ENCODE data around the gene ARHGAP4.

ARHGAP4 gene

GRCh38 chrX:153968255-153968654 lies 42.2 kb upstream of the ARHGAP4 start:
- H3K4me3 ChIP-seq (replicated peaks in 1 of 2; ENCODE audit: low read depth in 2 of 2, low read length in 2 of 2): peak overlapping the region in 1 of 2 donors; percentile 80
- DNase-seq (ENCODE audit: low read depth in 2 of 2): no peak
- TF ChIP-seq CTCF (IDR thresholded peaks at IDR 0.05; ENCODE audit: low read depth, low read length): no peak

GRCh38 chrX:153967536-153968224 lies 41.6 kb upstream of the ARHGAP4 start:
- no peak overlapping the region for H3K4me3 ChIP-seq (replicated peaks in 1 of 2; ENCODE audit: low read depth in 2 of 2, low read length in 2 of 2)
- no peak for DNase-seq (ENCODE audit: low read depth in 2 of 2)
- no peak for TF ChIP-seq CTCF (IDR thresholded peaks at IDR 0.05; ENCODE audit: low read depth, low read length)

GRCh38 chrX:153966841-153967535 lies 40.9 kb upstream of the ARHGAP4 start:
- H3K4me3 ChIP-seq (replicated peaks in 1 of 2; ENCODE audit: low read depth in 2 of 2, low read length in 2 of 2): no peak overlapping the region
- TF ChIP-seq CTCF (IDR thresholded peaks at IDR 0.05; ENCODE audit: low read depth, low read length): no peak
- DNase-seq (ENCODE audit: low read depth in 2 of 2): no peak

GRCh38 chrX:153966283-153966688 lies 40.2 kb upstream of the ARHGAP4 start:
- H3K4me3 ChIP-seq (replicated peaks in 1 of 2; ENCODE audit: low read depth in 2 of 2, low read length in 2 of 2): no peak overlapping the region
- peak in 1 of 2 donors; percentile 15 for DNase-seq (ENCODE audit: low read depth in 2 of 2)

GRCh38 chrX:153965406-153965805 lies 39.3 kb upstream of the ARHGAP4 start:
- TF ChIP-seq CTCF (IDR thresholded peaks at IDR 0.05; ENCODE audit: low read depth, low read length): no peak

More at GRCh38 chrX:153966283-153966688, 40.2 kb upstream of the ARHGAP4 start:
- no peak for TF ChIP-seq CTCF (IDR thresholded peaks at IDR 0.05; ENCODE audit: low read depth, low read length)

GRCh38 chrX:153964105-153964504 lies 38.0 kb upstream of the ARHGAP4 start:
- no peak for DNase-seq (ENCODE audit: low read depth in 2 of 2)
- TF ChIP-seq CTCF (IDR thresholded peaks at IDR 0.05; ENCODE audit: low read depth, low read length): no peak
- H3K4me3 ChIP-seq (replicated peaks in 1 of 2; ENCODE audit: low read depth in 2 of 2, low read length in 2 of 2): no peak overlapping the region

More at GRCh38 chrX:153965406-153965805, 39.3 kb upstream of the ARHGAP4 start:
- no peak for DNase-seq (ENCODE audit: low read depth in 2 of 2)
- H3K4me3 ChIP-seq (replicated peaks in 1 of 2; ENCODE audit: low read depth in 2 of 2, low read length in 2 of 2): no peak overlapping the region
